Upper lobe of left lung (tissue), 6 donors: Measurements from ENCODE around the gene MPV17L2. TPM values are rescaled to one million over a fixed set of nuclear protein-coding genes. Genes with fewer than 3 reads are reported as not detected.

Experiments used
- ATAC-seq, 2 donors: fragments of 200-7000 bp; cut with Tn5 transposase; one replicate each; pipeline ENCODE4 v1.9.1; 2022; ENCODE audit warnings: mild to moderate bottlenecking in 2 of 2, moderate library complexity in 2 of 2; ENCODE audit not compliant: low FRiP score in 2 of 2
- DNase-seq, 2 donors: peaks; one replicate each; pipeline ENCODE4 v3.0.0-alpha.2; 2019 to 2020
- H3K27ac ChIP-seq, 4 donors: fragments of 200-600 bp; sonication (generic); one replicate each; pipeline ENCODE4 v1.5.1; 2016 to 2019
- H3K27me3 ChIP-seq, 4 donors: fragments of 200-600 bp; sonication (generic); one replicate each; pipeline ENCODE4 v1.5.1; 2017 to 2019
- H3K36me3 ChIP-seq, 4 donors: fragments of 200-600 bp; sonication (generic); one replicate each; pipeline ENCODE4 v1.5.1; 2016 to 2019
- H3K4me1 ChIP-seq, 4 donors: fragments of 200-600 bp; sonication (generic); one replicate each; pipeline ENCODE4 v1.5.1; 2018 to 2019
- H3K4me3 ChIP-seq, 4 donors: fragments of 200-600 bp; sonication (generic); one replicate each; pipeline ENCODE4 v1.5.1; 2017 to 2019; ENCODE audit warnings: mild to moderate bottlenecking in 2 of 4, moderate library complexity in 1 of 4
- H3K9me3 ChIP-seq, 4 donors: fragments of 200-600 bp; sonication (generic); one replicate each; pipeline ENCODE4 v1.5.1; 2018 to 2019
- EP300 ChIP-seq, 4 donors: sonication (generic); formaldehyde crosslinking; IDR thresholded peaks; one replicate each; pipeline ENCODE4 v1.5.1; 2017; ENCODE audit warnings: antibody characterized with exemption in 4 of 4, control low read depth in 2 of 4
- POLR2A ChIP-seq, 4 donors: fragments of 450-650 bp; IDR thresholded peaks; one replicate each; pipeline ENCODE4 v1.5.1; 2016 to 2017; ENCODE audit warnings: antibody characterized with exemption in 4 of 4, mild to moderate bottlenecking in 2 of 4
- POLR2AphosphoS5 ChIP-seq, 2 donors: sonication (generic); formaldehyde crosslinking; IDR thresholded peaks; one replicate each; pipeline ENCODE4 v1.5.1; 2017; ENCODE audit warnings: antibody characterized with exemption in 2 of 2
- WGBS, 2 donors: methylation state at CpG; one replicate each; pipeline ENCODE4 v1.1.5; 2017 to 2018; 5-methylcytosine and 5-hydroxymethylcytosine counted together
- total RNA-seq, 6 donors: library from RNA; depleted of rRNA in 4 of 6; stranded (reverse); fragments of >200 nt in 4 of 6; gene quantifications; one replicate each; pipeline versions ENCODE4 v1.1.0 to v1.2.1, GENCODE V29; 2016 to 2021
- TF ChIP-seq, protein P1 (sequence below), 6 experiments: fragments of 450-650 bp in 4 of 6; fragments of 200-600 bp in 2 of 6; sonication (generic) in 2 of 6; IDR thresholded peaks; one replicate each; pipeline ENCODE4 v1.5.1; 2016 to 2019; ENCODE audit warnings: antibody characterized with exemption in 6 of 6
- donor health status: DM: no; HTN: no; CAD: no; lungs with moderate emphysema.
- donor health status: DM: no; HTN: yes; CAD: no; lungs with severe emphysema.

MPV17L2 gene
- total RNA-seq, 6 donors from 2014 or later: 10.7 to 18.8 (median 13.3) TPM

DNA sequence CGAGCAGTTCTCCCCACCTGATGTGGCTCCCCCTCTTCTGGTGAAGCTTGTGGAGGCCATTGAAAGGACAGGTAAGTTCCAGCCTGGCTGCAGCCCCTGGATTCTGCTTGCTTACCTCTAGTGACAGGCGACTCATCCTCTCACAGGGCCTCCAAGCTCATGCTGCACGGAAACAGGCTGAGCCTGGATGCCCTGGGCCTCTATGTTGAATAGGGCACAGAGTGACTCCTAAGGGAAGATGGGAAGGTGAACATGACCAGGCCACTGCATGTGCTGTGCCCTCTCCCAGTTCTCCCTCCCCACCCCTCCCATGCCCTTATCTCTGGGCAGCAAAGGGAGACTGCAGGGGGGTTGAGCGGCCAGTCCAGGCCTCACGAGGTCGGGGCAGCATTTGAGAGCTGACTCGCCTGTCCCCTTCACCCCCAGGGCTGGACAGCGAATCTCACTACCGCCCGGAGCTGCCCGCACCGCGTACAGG is 32.5 kb upstream of the MPV17L2 start:
- no peaks in the 10 kb centered on the region for H3K9me3 ChIP-seq
- no peaks in the 10 kb centered on the region for H3K27me3 ChIP-seq
- WGBS, 2 donors: 75 to 100% methylated on average over 3 to 12 of the region's 13 CpGs
- TF ChIP-seq, protein P1, sequence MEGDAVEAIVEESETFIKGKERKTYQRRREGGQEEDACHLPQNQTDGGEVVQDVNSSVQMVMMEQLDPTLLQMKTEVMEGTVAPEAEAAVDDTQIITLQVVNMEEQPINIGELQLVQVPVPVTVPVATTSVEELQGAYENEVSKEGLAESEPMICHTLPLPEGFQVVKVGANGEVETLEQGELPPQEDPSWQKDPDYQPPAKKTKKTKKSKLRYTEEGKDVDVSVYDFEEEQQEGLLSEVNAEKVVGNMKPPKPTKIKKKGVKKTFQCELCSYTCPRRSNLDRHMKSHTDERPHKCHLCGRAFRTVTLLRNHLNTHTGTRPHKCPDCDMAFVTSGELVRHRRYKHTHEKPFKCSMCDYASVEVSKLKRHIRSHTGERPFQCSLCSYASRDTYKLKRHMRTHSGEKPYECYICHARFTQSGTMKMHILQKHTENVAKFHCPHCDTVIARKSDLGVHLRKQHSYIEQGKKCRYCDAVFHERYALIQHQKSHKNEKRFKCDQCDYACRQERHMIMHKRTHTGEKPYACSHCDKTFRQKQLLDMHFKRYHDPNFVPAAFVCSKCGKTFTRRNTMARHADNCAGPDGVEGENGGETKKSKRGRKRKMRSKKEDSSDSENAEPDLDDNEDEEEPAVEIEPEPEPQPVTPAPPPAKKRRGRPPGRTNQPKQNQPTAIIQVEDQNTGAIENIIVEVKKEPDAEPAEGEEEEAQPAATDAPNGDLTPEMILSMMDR (IDR thresholded peaks at IDR 0.05): no peak
- TF ChIP-seq POLR2AphosphoS5 (IDR thresholded peaks at IDR 0.05): no peak
- no peak for TF ChIP-seq EP300 (IDR thresholded peaks at IDR 0.05)
- TF ChIP-seq POLR2A (IDR thresholded peaks at IDR 0.05): no peak
- ATAC-seq: no peak
- H3K36me3 ChIP-seq: peaks cover 7 to 26% (median 23%) of the 10 kb centered on the region in 4 donors
- peak overlapping the region in 3 of 4 donors; percentile 39 to 55 (median 47) for H3K4me3 ChIP-seq
- peak overlapping the region; percentile 52 to 85 (median 68) for H3K27ac ChIP-seq
- peaks cover 32 to 44% (median 38%) of the 10 kb centered on the region in 4 donors for H3K4me1 ChIP-seq
- no peak for DNase-seq

DNA sequence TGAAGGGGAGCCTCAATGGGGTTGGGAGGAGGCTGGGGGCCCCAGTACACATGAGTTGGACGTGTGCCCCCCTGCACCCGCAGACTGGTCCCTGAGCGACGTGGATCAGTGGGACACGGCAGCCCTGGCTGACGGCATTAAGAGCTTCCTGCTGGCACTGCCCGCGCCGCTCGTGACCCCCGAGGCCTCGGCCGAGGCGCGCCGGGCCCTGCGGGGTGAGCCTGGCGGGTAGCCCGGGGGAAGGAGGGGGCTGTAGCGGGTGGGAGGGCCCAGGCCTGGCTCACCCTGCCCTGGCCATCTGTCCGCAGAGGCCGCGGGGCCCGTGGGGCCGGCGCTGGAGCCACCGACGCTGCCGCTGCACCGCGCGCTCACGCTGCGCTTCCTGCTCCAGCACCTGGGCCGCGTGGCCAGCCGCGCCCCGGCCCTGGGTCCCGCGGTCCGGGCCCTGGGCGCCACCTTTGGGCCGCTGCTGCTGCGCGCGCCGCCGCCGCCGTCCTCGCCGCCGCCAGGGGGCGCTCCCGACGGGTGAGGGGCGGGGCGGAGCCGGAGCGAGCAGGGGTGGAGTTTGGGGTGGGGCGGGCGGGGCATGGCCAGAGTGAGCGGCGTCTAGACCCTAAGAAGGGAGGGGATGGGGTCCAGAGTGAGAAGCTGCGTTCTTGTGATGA is 31.9 kb upstream of the MPV17L2 start:
- H3K4me3 ChIP-seq: peak overlapping the region; percentile 37 to 55 (median 43)
- DNase-seq: peak; percentile 81 to 97

DNA sequence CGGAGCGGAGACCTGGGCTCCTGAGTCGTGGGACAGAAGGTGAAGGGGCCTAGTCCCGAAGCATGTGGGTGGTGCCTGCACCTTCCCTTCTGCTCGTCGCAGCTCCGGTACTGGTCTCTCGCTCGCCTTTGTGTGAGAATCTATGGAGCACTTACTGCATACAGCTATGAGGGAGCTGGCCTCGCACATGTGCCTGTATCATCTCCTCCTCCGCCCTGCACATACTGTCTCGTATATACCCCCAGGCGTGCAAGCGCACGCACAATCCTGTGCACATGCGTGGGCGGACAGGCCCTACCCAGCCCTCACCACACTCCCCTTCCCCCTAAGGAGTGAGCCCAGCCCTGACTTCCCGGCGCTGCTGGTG is 31.4 kb upstream of the MPV17L2 start:
- Histone ChIP-seq H3K36me3 (peaks cover 10 to 30% (median 28%) of the 10 kb centered on the region in 4 donors), H3K9me3 (no peaks in the 10 kb centered on the region), H3K27me3 (no peaks in the 10 kb centered on the region), H3K4me1 (peaks cover 22 to 33% (median 28%) of the 10 kb centered on the region in 4 donors), H3K27ac (peak overlapping the region in 1 of 4 donors; percentile 85), H3K4me3 (peak overlapping the region in 3 of 4 donors; percentile 39 to 55 (median 47))
- no peak for TF ChIP-seq POLR2AphosphoS5 (IDR thresholded peaks at IDR 0.05)
- no peak for ATAC-seq
- DNase-seq: peak in 1 of 2 donors; percentile 49
- WGBS, 2 donors: 69 to 72% methylated on average over 19 of the region's 19 CpGs

More for the DNA sequence above, 31.9 kb upstream of the MPV17L2 start:
- WGBS, 2 donors: 3 to 7% methylated on average over 3 to 15 of the region's 66 CpGs
- Histone ChIP-seq H3K4me1 (peaks cover 27 to 39% (median 32%) of the 10 kb centered on the region in 4 donors), H3K27me3 (no peaks in the 10 kb centered on the region), H3K27ac (peak overlapping the region; percentile 52 to 85 (median 68)), H3K9me3 (no peaks in the 10 kb centered on the region), H3K36me3 (peaks cover 9 to 25% (median 23%) of the 10 kb centered on the region in 4 donors)
- ATAC-seq: peak; percentile 78 to 94
- TF ChIP-seq POLR2A (IDR thresholded peaks at IDR 0.05) (no peak), EP300 (IDR thresholded peaks at IDR 0.05) (no peak)
- TF ChIP-seq, protein P1 (IDR thresholded peaks at IDR 0.05): peak; percentile 91 to 96 (median 95)

DNA sequence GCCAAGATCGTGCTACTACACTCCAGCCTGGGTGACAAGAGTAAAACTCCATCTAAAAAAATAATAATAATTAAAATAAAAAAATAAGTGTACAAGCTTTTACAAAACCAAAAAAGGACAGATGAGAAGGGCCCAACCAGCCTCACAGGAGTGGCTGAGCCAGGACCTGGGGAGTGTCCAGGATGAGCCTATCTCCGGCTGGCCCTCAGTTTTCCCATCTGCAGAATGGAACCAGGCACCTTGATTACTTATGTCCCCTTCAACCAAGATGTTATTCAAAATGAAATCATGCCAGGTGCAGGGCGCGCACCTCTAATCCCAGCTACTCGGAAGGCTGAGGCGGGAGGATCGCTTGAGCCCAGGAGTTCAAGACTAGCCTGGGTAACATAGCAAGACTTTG is 28.9 kb upstream of the MPV17L2 start:
- ATAC-seq (no peak), DNase-seq (no peak)
- Histone ChIP-seq H3K36me3 (peaks cover 10 to 55% (median 40%) of the 10 kb centered on the region in 4 donors), H3K4me1 (peaks cover 14 to 24% (median 18%) of the 10 kb centered on the region in 4 donors), H3K27me3 (no peaks in the 10 kb centered on the region), H3K27ac (no peak overlapping the region), H3K4me3 (no peak overlapping the region), H3K9me3 (no peaks in the 10 kb centered on the region)
- whole genome bisulfite sequencing, 2 donors: 97 to 100% methylated on average over 7 of the region's 7 CpGs
- TF ChIP-seq, protein P1 (IDR thresholded peaks at IDR 0.05): no peak
- no peak for TF ChIP-seq POLR2A (IDR thresholded peaks at IDR 0.05)
- TF ChIP-seq EP300 (IDR thresholded peaks at IDR 0.05): no peak
- TF ChIP-seq POLR2AphosphoS5 (IDR thresholded peaks at IDR 0.05): no peak

DNA sequence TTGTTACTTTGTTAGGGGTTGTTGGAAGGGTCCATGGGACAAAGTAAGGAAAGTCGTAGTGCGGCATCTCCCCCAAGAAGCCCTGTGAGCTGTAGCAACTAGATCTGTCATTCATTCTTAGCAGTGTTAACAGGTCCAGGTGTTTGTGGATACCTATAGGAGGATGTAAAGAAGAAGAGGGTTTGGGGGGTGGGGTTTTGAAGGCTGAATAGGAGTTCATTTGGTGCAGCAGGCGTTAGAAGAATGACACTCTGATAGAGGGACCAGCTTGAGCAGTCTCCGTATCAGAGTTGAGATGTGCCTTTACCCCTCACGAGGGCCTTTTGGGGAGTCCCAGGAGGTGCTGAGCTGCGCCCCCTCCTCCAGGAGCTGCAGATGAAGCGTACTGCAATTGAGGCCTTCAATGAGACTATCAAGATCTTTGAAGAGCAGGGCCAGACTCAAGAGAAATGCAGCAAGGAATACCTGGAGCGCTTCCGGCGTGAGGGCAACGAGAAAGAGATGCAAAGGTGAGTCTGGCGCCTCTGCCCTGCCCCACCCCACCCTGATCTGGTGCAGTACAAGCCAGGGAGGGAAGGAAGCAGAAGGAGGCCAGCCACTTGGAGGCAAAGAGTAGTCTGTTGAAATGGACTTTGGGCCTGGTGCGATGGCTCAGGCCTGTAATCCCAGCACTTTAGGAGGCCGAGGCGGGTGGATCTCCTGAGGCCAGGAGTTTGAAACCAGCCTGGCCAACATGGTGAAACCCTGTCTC is 27.0 kb upstream of the MPV17L2 start:
- Histone ChIP-seq H3K4me1 (peaks cover 6 to 18% (median 13%) of the 10 kb centered on the region in 4 donors), H3K27ac (no peak overlapping the region), H3K27me3 (no peaks in the 10 kb centered on the region), H3K9me3 (no peaks in the 10 kb centered on the region), H3K4me3 (no peak overlapping the region), H3K36me3 (peaks cover 10 to 62% (median 42%) of the 10 kb centered on the region in 4 donors)
- 95 to 97% methylated on average over 15 of the region's 15 CpGs for WGBS, 2 donors
- ATAC-seq (no peak), DNase-seq (no peak)
- TF ChIP-seq, protein P1 (IDR thresholded peaks at IDR 0.05): no peak
- no peak for TF ChIP-seq POLR2A (IDR thresholded peaks at IDR 0.05)
- TF ChIP-seq EP300 (IDR thresholded peaks at IDR 0.05): no peak
